GM19351 (cell line): Measurements from ENCODE around the gene TTBK1.

Experiments used
- ATAC-seq: cut with Tn5 transposase; IDR thresholded peaks from one replicate; pipeline ENCODE4 v1.9.1; 2021; ENCODE audit warnings: mild to moderate bottlenecking, moderate library complexity; ENCODE audit not compliant: unreplicated experiment

The TTBK1 gene

DNA sequence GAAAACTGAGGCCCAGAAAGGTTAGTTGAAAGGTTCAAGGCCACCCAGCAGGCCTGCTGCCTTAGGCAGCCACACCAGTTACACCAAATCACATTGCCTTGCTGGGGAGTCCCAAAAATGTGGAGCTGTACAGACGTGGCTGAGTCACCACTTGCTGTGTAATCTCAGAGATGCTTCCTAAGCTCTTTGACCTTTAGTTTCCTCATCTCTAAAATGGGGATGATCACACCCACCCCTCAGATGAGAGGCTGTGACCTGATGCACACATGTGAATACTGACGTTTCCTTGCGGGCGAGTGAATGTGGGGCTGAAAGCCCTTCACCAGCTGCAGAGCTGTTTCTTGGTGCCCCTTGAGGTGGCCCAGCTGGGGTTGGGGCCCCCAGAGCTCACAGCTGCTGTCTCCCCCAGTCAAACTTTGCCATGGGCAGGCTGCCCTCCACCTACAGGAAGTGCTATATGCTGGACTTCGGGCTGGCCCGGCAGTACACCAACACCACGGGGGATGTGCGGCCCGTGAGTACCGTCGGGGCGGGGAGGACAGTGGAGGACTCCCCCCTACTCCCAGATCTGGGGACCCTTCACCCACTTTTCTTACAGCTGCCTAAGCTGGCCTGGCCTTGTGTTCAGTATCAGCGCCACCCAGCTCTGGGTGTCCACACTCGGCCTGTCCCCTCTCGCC is 11.0 kb downstream of the TTBK1 start:
- no peak for ATAC-seq

DNA sequence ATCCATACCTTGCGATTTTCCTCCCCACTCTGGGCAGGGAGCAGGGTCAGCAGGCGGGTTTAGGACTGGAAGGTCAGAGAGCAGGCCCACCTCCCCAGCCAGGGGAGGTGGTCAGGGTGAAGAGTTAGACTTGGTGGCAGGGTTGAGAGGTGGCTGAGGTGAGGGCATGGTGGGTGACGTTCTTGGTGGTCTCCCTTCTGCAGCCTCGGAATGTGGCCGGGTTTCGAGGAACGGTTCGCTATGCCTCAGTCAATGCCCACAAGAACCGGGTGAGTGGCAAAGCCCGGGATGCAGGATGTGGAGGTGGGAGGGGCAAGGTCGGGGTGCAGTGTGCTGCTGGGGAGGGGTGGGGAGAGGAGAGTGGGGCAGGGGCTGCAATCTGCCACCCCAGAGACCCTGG is 11.6 kb downstream of the TTBK1 start:
- no peak for ATAC-seq

DNA sequence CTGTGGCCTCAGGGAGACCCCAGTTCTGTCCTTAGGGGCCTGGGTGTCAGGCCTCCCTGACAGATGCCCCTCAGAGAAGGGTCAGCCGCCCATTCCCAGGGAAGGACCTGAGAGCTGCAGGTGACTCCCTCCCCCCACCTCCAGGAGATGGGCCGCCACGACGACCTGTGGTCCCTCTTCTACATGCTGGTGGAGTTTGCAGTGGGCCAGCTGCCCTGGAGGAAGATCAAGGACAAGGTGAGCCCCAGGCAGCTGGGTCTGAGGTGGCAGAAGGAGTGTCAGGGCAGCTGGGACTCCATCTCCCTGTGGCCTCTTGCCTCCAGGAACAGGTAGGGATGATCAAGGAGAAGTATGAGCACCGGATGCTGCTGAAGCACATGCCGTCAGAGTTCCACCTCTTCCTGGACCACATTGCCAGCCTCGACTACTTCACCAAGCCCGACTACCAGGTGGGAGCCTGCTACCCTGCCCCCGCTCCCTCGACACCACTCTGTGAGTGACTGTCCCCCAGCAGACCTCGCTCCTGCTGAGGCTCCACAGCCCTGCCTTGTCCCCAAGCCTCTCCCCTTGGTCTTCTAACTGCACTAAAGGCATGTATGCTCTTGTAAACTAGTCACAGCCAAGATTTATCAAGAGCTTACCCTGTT is 12.2 kb downstream of the TTBK1 start:
- ATAC-seq, result no peak

DNA sequence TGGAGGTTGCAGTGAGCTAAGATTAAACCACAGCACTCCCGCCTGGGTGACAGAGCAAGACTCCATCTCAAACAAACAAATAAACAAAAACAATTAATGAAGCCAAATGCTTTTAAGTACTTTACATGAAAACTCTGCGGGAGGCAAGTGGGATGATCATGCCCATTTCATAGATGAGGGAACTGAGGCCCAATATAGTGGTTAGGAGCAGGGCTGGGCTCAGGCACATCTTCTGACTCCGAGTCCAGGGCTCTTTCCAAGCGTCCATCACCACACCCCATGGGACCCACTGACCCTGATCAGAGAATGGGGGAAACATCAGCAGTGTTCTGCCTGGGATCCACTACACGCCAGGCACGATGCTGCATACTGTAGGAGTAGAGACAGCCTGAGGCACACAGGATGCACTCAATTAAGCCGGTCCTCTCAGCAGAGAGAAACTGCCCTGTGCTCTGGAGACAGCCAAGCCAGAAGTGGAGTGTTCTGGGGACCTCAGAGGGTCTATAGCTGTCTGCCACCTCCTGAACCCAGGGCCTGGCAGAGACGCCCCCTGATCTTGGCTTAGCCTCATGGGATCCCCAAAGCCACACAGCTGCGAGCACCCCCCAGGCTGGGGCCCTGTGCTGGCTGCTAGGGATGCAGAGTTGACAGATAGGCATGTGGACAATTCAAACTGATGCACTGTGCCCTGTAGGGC is 13.5 kb downstream of the TTBK1 start:
- no peak for ATAC-seq

DNA sequence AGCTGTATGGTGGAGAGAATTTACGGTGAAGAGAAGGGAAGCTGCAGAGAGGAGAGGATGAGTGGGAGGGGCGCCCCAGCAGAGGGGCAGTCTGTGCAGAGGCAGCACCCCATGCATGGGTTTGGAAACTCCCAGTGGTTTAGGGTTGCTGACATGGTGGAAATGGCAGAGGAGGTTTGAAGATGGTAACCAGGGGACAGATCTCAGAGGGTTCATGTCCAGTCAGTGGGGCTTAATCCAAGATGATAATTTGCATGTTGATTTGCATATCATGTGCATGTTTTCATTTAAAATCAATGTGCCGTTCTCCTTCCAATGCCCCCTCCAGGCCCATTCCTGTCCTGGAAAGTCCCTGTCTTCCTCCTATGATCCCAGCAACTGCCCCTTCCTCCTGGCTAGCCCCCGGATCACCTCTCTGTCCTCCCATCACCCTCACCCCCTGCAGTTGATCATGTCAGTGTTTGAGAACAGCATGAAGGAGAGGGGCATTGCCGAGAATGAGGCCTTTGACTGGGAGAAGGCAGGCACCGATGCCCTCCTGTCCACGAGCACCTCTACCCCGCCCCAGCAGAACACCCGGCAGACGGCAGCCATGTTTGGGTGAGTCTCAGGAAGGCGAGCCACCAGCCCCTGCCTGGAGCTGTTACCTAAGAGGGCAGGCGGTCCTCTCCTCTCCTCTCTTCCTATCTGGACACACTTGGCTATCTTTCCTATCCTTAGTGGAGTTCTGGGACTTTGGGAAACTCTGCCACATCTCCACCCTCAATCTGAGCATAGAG is 14.3 kb downstream of the TTBK1 start:
- ATAC-seq, result no peak

DNA sequence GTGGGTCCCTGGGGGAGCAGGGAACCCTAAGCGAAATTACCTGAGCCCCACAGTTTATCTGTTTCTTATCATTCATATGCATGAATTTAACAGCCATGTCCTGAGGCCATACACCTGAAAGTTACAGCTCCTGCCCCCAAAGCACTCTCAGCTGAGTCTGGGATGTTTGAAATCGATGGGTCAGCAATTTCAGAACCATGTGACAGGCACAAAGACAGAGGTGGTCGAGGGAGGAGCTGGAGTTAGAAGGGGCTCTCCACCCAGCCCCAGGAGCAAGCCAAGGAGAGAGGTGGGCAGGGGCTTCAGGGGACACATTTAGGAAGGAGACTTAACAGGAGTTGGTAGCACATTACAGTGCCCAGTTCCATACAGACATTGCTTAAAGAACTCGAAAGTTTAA is 14.9 kb downstream of the TTBK1 start:
- no peak for ATAC-seq

DNA sequence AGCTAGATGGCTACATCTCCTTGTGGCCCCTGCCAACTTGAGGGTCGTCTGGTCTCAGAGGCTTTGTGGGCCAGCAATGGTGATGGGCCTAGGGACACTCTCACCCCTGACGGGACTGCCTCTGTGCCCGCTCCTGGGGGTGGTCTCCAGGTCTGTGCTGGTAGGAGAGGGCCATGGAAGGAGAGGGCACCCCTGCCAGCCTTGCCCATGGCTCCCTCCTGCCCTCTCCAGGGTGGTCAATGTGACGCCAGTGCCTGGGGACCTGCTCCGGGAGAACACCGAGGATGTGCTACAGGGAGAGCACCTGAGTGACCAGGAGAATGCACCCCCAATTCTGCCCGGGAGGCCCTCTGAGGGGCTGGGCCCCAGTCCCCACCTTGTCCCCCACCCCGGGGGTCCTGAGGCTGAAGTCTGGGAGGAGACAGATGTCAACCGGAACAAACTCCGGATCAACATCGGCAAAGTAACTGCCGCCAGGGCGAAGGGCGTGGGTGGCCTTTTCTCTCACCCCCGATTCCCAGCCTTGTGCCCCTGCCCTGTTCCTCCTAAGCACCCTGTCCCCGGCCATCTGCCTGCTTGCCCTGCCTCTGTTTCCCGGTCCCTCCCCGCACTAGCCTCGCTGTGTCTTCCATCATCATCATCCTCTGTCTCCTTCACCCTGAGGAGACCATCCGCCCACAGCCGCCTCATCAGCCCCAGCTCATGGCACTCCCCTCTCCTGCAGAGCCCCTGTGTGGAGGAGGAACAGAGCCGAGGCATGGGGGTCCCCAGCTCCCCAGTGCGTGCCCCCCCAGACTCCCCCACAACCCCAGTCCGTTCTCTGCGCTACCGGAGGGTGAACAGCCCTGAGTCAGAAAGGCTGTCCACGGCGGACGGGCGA is 15.8 kb downstream of the TTBK1 start:
- no peak for ATAC-seq

DNA sequence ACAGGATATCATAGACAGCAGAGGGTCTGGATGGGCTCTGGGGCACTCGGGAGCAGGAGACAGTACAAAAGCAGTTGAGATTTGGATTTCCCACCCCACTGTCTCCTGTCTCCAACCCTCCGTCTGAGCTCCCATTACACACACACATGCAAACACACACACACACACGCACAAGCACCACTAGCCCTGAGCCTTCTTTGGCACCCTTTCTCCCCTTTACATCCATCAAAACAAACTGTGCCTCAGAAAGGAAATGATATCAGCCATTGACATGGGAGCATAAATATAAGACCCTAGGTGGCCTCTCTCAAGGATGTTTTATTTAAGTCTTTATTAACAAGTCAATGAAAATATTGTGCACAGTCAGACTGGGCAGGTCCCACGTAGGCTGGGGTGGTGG is 17.5 kb downstream of the TTBK1 start:
- no peak for ATAC-seq

DNA sequence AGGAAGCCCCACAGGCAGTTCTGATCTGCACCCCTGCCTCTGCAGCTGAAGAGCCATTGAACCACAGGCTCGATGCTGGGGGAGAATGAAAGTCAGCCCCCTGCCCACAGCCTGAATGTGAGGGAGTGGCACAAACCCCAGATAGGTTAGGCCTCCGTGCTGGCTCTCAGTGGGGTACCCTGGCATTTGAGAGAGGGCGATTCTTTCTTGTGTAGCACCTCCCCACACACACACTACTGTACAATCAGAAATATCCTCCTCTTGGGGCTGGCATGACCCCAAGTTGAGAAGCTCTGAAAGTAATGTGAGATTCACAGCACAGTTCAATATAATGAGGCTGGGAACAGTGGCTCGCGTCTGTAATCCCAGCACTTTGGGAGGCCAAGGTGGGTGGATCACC is 17.9 kb downstream of the TTBK1 start:
- ATAC-seq, result no peak

DNA sequence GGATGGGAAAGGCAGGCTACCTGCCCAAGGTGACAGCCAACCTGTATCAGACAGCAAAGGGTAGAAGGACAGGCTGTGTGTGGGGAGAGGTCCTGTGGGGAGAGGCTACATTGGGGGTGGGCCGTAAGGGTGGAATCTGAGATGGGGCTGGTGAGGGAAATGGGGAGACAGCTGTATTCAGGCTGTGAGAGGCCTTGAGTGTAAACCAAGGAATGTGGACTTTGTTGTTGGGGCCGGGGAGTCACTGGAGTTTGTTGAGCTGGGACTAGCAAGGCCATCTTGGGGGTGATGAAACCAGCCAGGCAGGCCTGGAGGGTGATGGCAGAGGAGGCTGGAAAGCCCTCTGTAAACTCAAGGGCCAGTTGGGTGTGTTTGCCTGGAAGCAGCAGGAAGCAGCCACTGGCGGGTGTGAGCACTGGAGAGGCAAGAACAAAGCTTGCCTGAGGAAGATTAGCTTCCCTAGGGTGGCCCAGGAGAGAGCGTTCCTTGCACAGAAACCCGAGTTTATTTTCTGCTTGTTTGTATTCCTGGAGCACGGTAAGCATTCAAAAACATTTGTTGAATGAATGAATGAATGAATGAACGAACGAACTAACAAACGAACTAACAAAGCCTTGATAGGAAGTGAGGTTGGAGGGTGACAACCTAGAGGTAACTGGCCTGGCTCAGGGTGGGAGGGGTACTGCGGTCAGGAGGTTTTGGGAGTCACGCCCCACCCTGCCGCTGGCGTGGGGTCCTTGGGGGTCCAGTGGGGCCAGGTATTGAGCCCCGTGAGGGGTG is 18.9 kb downstream of the TTBK1 start:
- ATAC-seq, result no peak

DNA sequence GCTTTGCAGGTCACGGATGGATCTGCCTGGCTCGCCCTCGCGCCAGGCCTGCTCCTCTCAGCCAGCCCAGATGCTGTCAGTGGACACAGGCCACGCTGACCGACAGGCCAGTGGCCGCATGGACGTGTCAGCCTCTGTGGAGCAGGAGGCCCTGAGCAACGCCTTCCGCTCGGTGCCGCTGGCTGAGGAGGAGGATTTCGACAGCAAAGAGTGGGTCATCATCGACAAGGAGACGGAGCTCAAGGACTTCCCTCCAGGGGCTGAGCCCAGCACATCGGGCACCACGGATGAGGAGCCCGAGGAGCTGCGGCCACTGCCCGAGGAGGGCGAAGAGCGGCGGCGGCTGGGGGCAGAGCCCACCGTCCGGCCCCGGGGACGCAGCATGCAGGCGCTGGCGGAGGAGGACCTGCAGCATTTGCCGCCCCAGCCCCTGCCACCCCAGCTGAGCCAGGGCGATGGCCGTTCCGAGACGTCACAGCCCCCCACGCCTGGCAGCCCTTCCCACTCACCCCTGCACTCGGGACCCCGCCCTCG is 19.6 kb downstream of the TTBK1 start:
- ATAC-seq, result no peak

DNA sequence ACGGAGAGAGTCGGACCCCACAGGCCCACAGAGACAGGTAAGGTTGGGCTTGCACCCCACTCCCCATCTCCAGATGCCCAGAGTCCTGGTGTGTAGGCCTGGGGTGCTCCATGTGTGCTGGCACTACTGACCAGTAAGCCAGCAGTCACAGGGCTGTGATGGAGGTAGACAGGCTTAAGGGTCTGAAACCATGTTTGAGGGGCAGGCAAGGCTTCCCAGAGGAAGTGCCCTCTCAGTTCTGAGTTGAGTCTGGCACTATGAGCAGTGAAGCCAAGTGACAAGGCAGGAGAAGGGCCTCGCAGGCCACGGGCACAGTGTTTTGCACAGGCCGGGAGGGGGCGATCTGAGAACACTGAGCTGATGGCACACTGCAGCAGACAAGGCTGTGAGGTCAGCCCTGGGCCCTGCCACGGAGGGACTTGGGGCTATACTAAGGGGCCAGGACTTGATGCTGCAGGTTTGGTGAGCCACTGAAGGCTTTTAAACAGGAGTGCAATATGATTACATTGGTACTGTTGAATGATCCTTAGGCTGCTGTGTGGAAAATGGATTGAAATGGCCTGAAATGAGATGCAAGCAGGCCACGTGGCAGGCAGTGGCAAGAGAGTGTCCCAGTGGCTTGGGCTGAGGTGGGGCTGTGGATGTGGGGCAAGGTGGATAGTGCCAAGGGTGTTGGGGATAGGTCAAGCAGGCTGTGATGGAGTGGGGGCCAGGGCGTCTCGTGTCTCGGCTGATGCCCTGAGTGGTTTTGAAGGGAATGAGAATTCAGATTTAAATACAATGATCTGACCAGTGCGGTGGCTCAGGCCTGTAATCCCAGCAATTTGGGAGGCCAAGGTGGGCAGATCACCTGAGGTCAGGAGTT is 20.3 kb downstream of the TTBK1 start:
- peak; percentile 81 for ATAC-seq

DNA sequence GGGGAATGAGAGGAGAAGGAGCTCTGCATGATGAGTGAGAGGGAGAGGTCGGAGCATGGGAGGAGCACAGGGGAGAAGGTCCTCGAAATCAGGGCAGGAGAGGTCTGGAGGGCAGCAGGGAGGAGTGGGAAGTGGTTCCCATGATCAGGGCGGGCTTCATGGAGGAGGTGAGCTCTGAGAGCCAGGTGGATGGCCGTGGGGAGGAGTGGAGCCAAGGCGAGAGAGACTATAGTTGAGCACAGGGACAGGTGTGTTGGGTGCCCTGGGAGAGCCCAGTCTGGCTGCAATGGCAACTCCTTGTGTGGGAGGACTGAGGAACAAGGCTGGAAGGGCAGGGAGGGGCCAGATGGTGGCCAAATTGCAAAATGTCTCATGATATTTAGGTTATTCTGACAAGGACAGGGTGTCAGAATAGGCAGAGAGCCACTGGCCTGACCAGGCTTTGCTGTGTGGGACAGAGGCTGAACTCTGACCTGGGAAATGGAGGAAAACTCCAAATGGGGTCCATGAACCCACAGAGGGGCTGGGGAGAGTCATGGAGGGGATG is 21.4 kb downstream of the TTBK1 start:
- no peak for ATAC-seq

DNA sequence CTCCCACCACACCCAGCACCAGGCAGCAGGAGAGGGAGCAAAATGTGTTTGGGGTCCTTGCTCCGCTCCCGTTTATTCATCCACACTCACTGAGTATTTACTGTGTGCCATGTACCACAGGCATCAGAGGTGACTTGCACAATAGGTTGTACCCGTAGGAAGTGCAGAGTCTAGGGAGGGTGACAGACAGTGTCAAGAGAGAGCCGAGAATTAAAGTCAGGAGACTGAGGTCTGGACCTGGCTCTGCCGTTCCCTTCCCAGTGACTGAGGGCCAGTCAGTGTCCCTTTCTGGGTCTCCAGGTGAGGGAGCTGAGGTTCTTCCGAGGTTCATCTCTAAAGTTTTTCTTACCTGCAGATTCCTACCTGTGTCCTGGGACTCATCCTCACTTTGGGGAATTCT is 22.3 kb downstream of the TTBK1 start:
- no peak for ATAC-seq

DNA sequence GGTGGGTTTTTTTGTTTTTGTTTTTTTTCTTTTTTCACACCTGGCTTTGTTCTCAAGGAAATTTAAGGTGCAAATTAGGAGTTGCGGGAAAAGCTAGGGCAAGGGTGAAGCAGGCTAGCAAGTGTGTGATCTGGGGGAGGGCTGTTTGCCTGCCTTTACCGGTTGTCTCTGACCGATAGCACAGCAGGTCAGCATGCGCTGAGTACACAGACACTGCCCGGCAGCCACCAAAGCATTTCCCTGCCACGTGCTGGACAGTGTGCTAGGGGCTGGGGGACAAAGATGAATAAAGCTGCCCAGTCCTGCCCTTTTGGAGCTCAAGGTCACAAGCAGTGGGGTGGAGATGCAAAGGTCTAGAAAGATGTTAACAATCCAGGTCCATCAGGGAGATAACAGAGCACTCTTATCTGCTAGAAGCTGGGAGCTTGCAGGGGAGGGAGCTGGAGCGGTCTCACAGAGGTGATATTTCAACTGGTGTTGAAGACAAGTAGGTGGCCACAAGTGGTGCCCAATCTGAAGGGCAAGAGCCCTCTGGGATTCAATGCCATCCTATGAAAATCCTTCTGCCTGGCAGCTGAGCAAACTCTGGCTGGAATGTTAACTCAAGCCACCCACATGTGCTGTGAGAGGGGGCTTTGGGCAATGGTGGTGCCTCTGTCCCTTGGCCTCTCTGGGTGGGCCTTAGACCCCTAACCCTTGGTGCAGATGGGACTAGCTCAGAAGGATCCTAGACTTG is 24.5 kb downstream of the TTBK1 start:
- ATAC-seq, result no peak

DNA sequence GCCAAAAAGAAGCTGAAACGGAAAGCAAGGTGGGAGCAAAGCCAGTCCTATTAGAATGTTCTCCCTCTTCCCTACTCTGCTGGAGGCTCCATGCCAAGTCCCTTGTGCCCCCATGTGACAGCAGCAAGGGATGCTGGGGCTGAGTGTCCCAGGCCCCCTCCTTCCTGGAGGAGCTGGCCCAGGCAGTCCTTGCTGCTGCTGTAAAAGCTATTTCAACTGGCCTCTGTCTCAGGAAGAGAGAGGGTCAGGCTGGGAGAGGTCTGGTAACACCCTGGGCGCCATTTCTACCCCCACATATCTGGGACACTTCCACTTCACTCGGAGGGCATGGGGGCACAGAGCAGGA is 25.0 kb downstream of the TTBK1 start:
- no peak for ATAC-seq

DNA sequence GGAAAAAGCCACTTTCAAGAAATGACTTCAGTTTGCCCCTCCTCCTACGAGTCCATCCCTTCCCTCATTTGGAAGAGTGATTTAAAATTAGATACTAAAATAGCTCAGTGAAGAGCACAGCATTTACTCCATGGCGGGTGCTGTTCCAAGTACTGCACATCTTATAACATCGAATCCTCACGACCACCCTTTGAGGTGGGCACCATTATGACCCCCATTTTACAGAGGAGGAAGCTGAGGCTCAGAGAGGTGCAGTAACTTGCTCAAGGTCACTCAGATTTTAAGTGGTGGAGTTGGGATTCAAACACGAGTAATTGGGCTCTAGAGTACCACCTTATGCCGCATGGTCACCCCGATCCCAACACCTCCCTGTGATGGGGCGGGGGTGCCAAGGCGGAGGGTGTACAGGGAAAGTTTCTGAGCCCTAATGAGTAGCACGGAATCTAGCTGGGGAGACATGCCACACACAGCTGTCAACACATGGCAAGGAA is 25.5 kb downstream of the TTBK1 start:
- no peak for ATAC-seq
